22Rv1 (cell line): ENCODE results near the gene LGSN.

Experiments used
- CTCF ChIP-seq: fragments of 450-650 bp; IDR thresholded peaks from 2 replicates; pipeline ENCODE4 v1.5.1; 2017; ENCODE audit warnings: mild to moderate bottlenecking
- ZFX ChIP-seq: fragments of 450-650 bp; IDR thresholded peaks from 2 replicates; pipeline ENCODE4 v1.6.1; 2017; ENCODE audit warnings: antibody characterized with exemption, borderline replicate concordance

- no peak for TF ChIP-seq CTCF
- no peak for TF ChIP-seq ZFX
These were observed 51.2 kb downstream of the LGSN start for GRCh38 chr6:63268574-63268973.
